Gastrocnemius medialis (tissue), 4 donors: Measurements from ENCODE around the gene PLSCR4. TPM values are rescaled to one million over a fixed set of nuclear protein-coding genes. Genes with fewer than 3 reads are reported as not detected.

Experiments
- ATAC-seq, 2 donors: fragments of 150-250 bp; one replicate each; pipeline ENCODE4 v1.9.1; 2016
- DNase-seq, 2 donors: peaks; one replicate each; pipeline ENCODE4 v3.0.0-alpha.2; 2019
- H3K27ac ChIP-seq, 4 donors: fragments of 200-600 bp; sonication (generic); 1 replicate in 1 of 4; 2 replicates in 3 of 4; pipeline ENCODE4 v1.5.1; 2016 to 2018; ENCODE audit warnings: mild to moderate bottlenecking in 2 of 4, moderate library complexity in 1 of 4
- H3K27me3 ChIP-seq, 3 donors: fragments of 200-600 bp; sonication (generic) in 2 of 3; 1 replicate in 1 of 3; 2 replicates in 2 of 3; pipeline versions ENCODE4 v1.5.1 to v1.6.0; 2016 to 2019; ENCODE audit warnings: mild to moderate bottlenecking in 1 of 3, moderate library complexity in 1 of 3
- H3K36me3 ChIP-seq, 2 donors: fragments of 200-600 bp; sonication (generic) in 1 of 2; one replicate each; pipeline ENCODE4 v1.5.1; 2017 to 2018
- H3K4me1 ChIP-seq, 2 donors: fragments of 200-600 bp; sonication (generic) in 1 of 2; one replicate each; pipeline ENCODE4 v1.5.1; 2016 to 2017; ENCODE audit warnings: mild to moderate bottlenecking in 2 of 2
- H3K4me3 ChIP-seq, 4 donors: fragments of 200-600 bp; sonication (generic) in 3 of 4; 1 replicate in 1 of 4; 2 replicates in 3 of 4; pipeline ENCODE4 v1.5.1; 2016 to 2019; ENCODE audit warnings: mild to moderate bottlenecking in 2 of 4
- H3K9me3 ChIP-seq, 3 donors: fragments of 200-600 bp; sonication (generic) in 2 of 3; 1 replicate in 1 of 3; 2 replicates in 2 of 3; pipeline ENCODE4 v1.5.1; 2016 to 2019
- CTCF ChIP-seq, 5 experiments: fragments of 450-650 bp in 3 of 5; fragments of 200-600 bp in 2 of 5; sonication (generic) in 2 of 5; IDR thresholded peaks in 4 of 5; conservative IDR thresholded peaks in 1 of 5; 1 replicate in 4 of 5; 2 replicates in 1 of 5; pipeline ENCODE4 v1.5.1; 2016 to 2019; ENCODE audit warnings: antibody characterized with exemption in 5 of 5, mild to moderate bottlenecking in 3 of 5, moderate library complexity in 3 of 5
- POLR2A ChIP-seq, 2 donors: fragments of 450-650 bp; IDR thresholded peaks; one replicate each; pipeline ENCODE4 v1.6.1; 2017; ENCODE audit warnings: antibody characterized with exemption in 2 of 2, mild to moderate bottlenecking in 2 of 2, moderate library complexity in 2 of 2
- in situ Hi-C, 4 donors: fragments of 200-750 bp; cut with MboI; loops; one replicate each; pipeline versions ENCODE4 v1.15.0 to v1.8.0; 2017; ENCODE audit warnings: low sequenced_read_pairs in 4 of 4
- intact Hi-C: fragments of 100-400 bp; cut with DNase I; formaldehyde crosslinking; loops from one replicate; pipeline ENCODE4 v1.15.1; 2023; ENCODE audit warnings: low total_unique reads
- total RNA-seq, 4 donors: library from RNA; depleted of rRNA; stranded (reverse); fragments of >200 nt; gene quantifications; one replicate each; pipeline versions ENCODE4 v1.1.0 to v1.2.3, GENCODE V29; 2016

The PLSCR4 gene
- total RNA-seq, 4 donors from 2014 or later, result 6.3 to 16.8 (median 9.5) TPM

GRCh38 chr3:146153429-146153828 lies 97.5 kb downstream of the PLSCR4 start:
- Histone ChIP-seq H3K27me3 (no peaks in the 10 kb centered on the region), H3K9me3 (no peaks in the 10 kb centered on the region), H3K4me3 (no peak overlapping the region), H3K4me1 (peaks cover 13 to 26% of the 10 kb centered on the region in 2 donors), H3K27ac (no peak overlapping the region), H3K36me3 (no peaks in the 10 kb centered on the region)
- in situ Hi-C loops, result no loop called here
- intact Hi-C loops, result no loop called here
- no peak for DNase-seq
- no peak for ATAC-seq
- no peak for TF ChIP-seq CTCF (IDR thresholded peaks at IDR 0.05 in 4 of 5, conservative IDR thresholded peaks at IDR 0.05 in 1 of 5)
- no peak for TF ChIP-seq POLR2A (IDR thresholded peaks at IDR 0.05)

GRCh38 chr3:146152834-146153233 lies 98.1 kb downstream of the PLSCR4 start:
- TF ChIP-seq POLR2A (IDR thresholded peaks at IDR 0.05) (no peak), CTCF (IDR thresholded peaks at IDR 0.05 in 4 of 5, conservative IDR thresholded peaks at IDR 0.05 in 1 of 5) (no peak)
- ATAC-seq (no peak), DNase-seq (no peak)
- Histone ChIP-seq H3K9me3 (no peaks in the 10 kb centered on the region), H3K27me3 (no peaks in the 10 kb centered on the region), H3K4me3 (no peak overlapping the region), H3K36me3 (no peaks in the 10 kb centered on the region), H3K27ac (no peak overlapping the region), H3K4me1 (peaks cover 12 to 21% of the 10 kb centered on the region in 2 donors)
- in situ Hi-C loops, result no loop called here
- intact Hi-C loops, result no loop called here

GRCh38 chr3:146148468-146148931 lies 102.4 kb downstream of the PLSCR4 start:
- intact Hi-C loops, result no loop called here
- in situ Hi-C loops, result no loop called here
- TF ChIP-seq POLR2A (IDR thresholded peaks at IDR 0.05), result no peak
- no peak for TF ChIP-seq CTCF (IDR thresholded peaks at IDR 0.05 in 4 of 5, conservative IDR thresholded peaks at IDR 0.05 in 1 of 5)
- Histone ChIP-seq H3K27me3 (no peaks in the 10 kb centered on the region), H3K27ac (no peak overlapping the region), H3K4me1 (no peaks in the 10 kb centered on the region), H3K36me3 (no peaks in the 10 kb centered on the region), H3K4me3 (no peak overlapping the region), H3K9me3 (no peaks in the 10 kb centered on the region)
- no peak for DNase-seq
- no peak for ATAC-seq

- intact Hi-C loops (no loop called here), in situ Hi-C loops (no loop called here)
- Histone ChIP-seq H3K36me3 (no peaks in the 10 kb centered on the region), H3K4me3 (no peak overlapping the region), H3K27me3 (no peaks in the 10 kb centered on the region), H3K4me1 (peaks cover 0 to 9% of the 10 kb centered on the region in 2 donors), H3K9me3 (no peaks in the 10 kb centered on the region), H3K27ac (no peak overlapping the region)
- DNase-seq (no peak), ATAC-seq (no peak)
- TF ChIP-seq CTCF (IDR thresholded peaks at IDR 0.05 in 4 of 5, conservative IDR thresholded peaks at IDR 0.05 in 1 of 5) (no peak), POLR2A (IDR thresholded peaks at IDR 0.05) (no peak)
Observed at GRCh38 chr3:146145642-146146041, 105.3 kb downstream of the PLSCR4 start.

- no peak for TF ChIP-seq POLR2A (IDR thresholded peaks at IDR 0.05)
- no peak for TF ChIP-seq CTCF (IDR thresholded peaks at IDR 0.05 in 4 of 5, conservative IDR thresholded peaks at IDR 0.05 in 1 of 5)
- Histone ChIP-seq H3K9me3 (no peaks in the 10 kb centered on the region), H3K4me1 (peaks cover 0 to 14% of the 10 kb centered on the region in 2 donors), H3K4me3 (no peak overlapping the region), H3K27me3 (no peaks in the 10 kb centered on the region), H3K36me3 (no peaks in the 10 kb centered on the region), H3K27ac (no peak overlapping the region)
- intact Hi-C loops (no loop called here), in situ Hi-C loops (no loop called here)
- ATAC-seq (no peak), DNase-seq (no peak)
Observed at GRCh38 chr3:146142757-146143156, 108.1 kb downstream of the PLSCR4 start.
